ENCODE measurements around the gene TBRG4. TPM values are rescaled to one million over a fixed set of nuclear protein-coding genes. Genes with fewer than 3 reads are reported as not detected.

Gene TBRG4
- total RNA-seq, 1 donor: 46.6 TPM

DNA sequence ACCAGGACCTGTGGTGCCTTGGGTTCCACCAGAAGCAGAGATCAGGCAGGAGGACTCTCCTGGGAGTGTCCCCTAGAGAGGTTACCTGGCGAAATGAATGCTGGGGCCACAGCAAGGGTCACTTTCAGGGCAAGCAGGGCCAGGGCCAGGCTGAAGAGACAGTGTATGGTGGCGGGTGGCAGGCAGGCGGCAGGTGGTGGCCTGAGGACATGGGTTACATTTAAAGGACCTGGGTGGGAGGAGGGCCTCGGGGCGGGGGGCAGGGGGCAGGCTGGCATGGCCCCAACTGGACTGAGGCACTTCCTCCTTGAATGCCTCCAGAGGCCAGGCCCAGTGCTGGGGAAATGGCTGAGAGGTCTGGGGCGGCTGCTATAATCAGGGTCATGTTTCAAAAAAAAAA, 14.7 kb upstream of the TBRG4 start:
- no peak for DNase-seq (ENCODE audit: low read depth)
- no peak overlapping the region for H3K4me3 ChIP-seq (ENCODE audit: low read depth, low read length)
- TF ChIP-seq, protein P1, sequence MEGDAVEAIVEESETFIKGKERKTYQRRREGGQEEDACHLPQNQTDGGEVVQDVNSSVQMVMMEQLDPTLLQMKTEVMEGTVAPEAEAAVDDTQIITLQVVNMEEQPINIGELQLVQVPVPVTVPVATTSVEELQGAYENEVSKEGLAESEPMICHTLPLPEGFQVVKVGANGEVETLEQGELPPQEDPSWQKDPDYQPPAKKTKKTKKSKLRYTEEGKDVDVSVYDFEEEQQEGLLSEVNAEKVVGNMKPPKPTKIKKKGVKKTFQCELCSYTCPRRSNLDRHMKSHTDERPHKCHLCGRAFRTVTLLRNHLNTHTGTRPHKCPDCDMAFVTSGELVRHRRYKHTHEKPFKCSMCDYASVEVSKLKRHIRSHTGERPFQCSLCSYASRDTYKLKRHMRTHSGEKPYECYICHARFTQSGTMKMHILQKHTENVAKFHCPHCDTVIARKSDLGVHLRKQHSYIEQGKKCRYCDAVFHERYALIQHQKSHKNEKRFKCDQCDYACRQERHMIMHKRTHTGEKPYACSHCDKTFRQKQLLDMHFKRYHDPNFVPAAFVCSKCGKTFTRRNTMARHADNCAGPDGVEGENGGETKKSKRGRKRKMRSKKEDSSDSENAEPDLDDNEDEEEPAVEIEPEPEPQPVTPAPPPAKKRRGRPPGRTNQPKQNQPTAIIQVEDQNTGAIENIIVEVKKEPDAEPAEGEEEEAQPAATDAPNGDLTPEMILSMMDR (IDR thresholded peaks at IDR 0.05; ENCODE audit: insufficient read depth, low read length): no peak

DNA sequence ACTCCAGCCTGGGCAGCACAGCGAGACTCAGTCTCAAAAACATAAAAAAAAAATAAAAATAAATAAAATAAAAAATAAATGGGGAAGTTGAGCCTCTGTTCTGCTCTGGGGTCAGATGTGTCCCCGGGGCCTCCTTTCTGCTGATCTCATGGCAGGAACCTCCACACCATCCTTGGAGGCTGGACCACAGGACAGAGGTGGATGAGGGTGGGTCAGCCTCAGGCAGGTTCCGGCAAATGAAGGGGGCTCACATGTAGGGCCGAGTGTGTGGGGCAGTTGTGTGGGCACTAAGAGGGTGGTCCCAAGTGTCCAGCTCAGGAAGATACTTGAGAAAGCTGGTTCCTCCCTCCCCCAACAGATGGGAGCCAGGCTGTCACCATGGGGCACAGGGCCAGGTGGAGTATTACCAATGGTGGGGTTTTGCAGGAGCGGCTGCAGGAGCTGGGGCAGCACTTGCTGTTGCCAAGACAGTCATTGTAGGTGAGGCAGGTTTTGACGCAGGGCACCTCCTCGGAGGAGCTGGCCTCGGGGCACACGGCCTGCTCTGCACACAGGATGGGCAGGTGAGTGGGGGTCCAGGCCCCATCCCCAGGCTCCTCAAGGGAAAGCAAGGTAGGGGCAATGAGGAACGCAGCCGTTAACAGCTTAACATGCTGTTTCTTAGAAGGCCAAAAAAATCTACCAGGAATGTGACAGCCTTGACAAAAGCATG, 13.9 kb upstream of the TBRG4 start:
- no peak for DNase-seq (ENCODE audit: low read depth)
- H3K4me3 ChIP-seq (ENCODE audit: low read depth, low read length): no peak overlapping the region
- TF ChIP-seq, protein P1 (IDR thresholded peaks at IDR 0.05; ENCODE audit: insufficient read depth, low read length): no peak

DNA sequence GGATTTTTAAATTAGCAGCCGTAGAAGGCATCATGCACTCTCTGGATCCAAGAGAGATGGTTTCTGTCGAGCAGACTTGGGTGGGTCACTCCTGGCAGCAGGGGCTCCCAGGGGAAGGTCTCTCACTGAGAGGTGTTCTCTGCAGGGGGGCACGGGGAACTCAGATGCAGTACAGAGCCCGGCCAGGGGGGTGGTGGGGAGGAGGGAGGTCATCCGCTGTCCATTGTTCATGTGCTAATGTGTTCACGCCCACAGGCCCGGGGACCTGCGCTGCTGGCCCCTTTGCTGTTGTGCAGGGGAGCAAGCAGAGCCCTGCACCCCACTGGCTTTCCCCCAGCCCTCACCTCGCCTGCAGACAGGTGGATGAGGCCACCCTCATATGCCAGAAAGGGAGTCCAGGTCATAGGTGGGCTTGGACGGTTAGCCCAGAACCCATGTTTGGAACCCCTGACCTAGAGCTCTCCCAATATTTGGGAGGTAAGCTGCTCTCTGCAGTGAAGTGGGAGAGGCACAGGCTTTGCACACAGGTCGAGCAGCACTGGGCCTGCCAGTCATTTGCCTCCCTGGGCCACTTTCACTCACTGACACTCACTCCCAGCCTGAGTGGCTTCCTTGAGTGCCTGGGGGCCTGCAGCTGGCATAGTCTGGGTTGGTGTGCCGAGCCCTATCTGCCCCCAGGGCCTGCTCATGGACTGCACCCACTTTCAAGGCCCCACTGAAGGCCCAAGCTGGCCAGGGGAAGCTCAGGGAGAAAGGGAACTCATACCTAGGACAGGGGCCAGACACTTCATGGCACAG, 12.6 kb upstream of the TBRG4 start:
- H3K4me3 ChIP-seq (ENCODE audit: low read depth, low read length): no peak overlapping the region
- TF ChIP-seq, protein P1 (IDR thresholded peaks at IDR 0.05; ENCODE audit: insufficient read depth, low read length): no peak
- no peak for DNase-seq (ENCODE audit: low read depth)

DNA sequence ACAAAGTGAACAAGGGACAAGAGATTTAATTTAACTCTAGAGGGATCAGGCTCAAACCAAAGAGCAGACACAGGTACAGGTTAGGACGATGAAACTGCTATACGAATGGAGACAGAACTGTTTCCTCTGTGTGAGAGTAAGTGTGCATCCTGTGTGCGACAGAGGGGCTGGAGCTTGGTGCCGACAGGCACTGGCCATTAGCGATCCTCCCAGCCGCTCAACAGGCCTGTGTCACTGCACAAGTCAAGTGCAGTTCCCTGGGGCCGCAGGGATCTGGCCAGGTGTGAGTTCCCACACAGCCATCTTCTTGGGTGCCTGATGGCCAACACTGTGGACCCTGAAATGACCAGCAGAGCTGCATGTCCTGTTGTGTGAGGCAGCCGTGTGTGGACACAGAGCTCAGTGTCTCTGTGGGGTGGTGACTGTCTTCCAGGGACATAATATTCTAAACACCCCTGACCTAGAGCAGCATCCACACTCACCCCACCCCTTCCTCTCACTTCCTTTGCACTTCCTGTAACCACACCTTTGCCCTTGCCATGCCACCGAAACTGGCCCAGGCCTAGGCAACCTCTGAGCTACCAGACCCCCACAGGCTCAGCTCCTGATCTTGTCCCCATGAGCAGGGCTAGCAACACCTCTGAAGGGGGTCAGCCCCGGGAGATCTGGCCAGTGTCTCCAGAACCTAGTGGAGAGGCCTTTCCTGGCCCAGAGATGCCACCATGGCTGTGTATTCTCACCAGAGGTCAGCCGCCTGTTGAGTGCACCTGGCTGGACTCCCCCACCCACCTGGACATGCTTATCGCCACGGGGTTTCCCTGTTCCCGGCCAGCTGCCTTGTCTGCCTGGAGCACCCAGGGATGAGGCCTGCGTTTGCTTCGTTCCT, 11.7 kb upstream of the TBRG4 start:
- TF ChIP-seq, protein P1 (IDR thresholded peaks at IDR 0.05; ENCODE audit: insufficient read depth, low read length): no peak
- H3K4me3 ChIP-seq (ENCODE audit: low read depth, low read length): no peak overlapping the region
- no peak for DNase-seq (ENCODE audit: low read depth)

DNA sequence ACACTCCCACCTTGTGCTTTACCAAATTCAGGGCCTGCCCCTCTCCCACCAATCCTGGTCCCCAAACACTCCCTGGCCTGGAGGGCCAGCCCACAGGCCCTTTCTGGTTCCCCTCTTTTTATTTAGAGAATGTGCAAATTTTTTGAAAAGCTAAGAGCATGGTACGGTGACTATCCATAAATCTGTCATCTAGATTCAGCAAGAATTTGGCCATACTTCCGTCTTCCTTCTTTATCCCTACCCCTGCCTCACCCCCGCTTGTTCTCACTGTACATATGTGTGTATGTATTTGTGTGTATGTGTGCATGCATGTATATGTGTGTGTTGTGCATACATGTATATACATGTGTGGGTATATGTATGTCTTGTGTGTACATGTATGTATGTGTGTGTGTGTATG, 8.1 kb upstream of the TBRG4 start:
- DNase-seq (ENCODE audit: low read depth): no peak
- TF ChIP-seq, protein P1 (IDR thresholded peaks at IDR 0.05; ENCODE audit: insufficient read depth, low read length): no peak
- H3K4me3 ChIP-seq (ENCODE audit: low read depth, low read length): no peak overlapping the region

DNA sequence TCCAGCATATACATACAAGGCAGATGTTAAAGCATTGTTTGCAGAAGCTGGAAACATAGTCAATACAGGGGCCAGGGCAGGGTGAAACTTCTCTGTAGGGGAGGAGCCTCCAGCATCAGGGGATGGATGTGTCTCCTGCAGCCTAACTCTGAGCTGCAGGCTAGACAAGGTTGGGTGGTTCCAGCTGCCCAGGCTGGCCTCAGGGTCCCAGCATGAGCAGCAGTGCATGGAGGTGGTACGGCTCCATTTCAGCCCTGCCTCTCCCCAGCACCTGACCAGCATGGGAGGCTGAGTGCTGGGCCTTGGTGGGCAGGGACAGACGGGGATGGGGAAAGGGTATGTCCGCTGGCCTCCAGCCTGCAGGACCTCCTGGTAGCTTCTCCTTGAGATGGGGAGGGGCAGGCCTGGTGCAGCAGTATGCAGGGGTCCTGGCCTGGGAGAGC, 7.4 kb upstream of the TBRG4 start:
- TF ChIP-seq, protein P1 (IDR thresholded peaks at IDR 0.05; ENCODE audit: insufficient read depth, low read length): no peak

More for the DNA sequence above, 7.4 kb upstream of the TBRG4 start:
- no peak overlapping the region for H3K4me3 ChIP-seq (ENCODE audit: low read depth, low read length)
- no peak for DNase-seq (ENCODE audit: low read depth)
